RWPE1 (cell line): ENCODE measurements around the gene SPRING1.
A peak's percentile ranks its signal among the peaks of the same experiment; 100 is the strongest.

ENCODE experiments used
- CTCF ChIA-PET: fragments of 350-600 bp; sonication (Branson Sonifier 250); formaldehyde crosslinking; extraction: SDS; loops from one replicate; lab custom pipeline; 2021; lab: Yijun Ruan, JAX
- POLR2A ChIA-PET: fragments of 400-600 bp; formaldehyde crosslinking; extraction: SDS; loops from one replicate; lab custom pipeline; 2020; ENCODE audit warnings: antibody characterized with exemption; ENCODE audit not compliant: low non-redundant PET; lab: Yijun Ruan, JAX
- DNase-seq: peaks from one replicate; pipeline ENCODE4 v3.0.0; 2012; ENCODE audit warnings: low spot score
- H3K27ac ChIP-seq: fragments of 450-650 bp; 2 replicates; pipeline ENCODE4 v1.5.1; 2017
- CTCF ChIP-seq: fragments of 450-650 bp; conservative IDR thresholded peaks from 2 replicates; pipeline ENCODE4 v1.5.1; 2017; ENCODE audit warnings: low read depth, mild to moderate bottlenecking

SPRING1 gene

DNA sequence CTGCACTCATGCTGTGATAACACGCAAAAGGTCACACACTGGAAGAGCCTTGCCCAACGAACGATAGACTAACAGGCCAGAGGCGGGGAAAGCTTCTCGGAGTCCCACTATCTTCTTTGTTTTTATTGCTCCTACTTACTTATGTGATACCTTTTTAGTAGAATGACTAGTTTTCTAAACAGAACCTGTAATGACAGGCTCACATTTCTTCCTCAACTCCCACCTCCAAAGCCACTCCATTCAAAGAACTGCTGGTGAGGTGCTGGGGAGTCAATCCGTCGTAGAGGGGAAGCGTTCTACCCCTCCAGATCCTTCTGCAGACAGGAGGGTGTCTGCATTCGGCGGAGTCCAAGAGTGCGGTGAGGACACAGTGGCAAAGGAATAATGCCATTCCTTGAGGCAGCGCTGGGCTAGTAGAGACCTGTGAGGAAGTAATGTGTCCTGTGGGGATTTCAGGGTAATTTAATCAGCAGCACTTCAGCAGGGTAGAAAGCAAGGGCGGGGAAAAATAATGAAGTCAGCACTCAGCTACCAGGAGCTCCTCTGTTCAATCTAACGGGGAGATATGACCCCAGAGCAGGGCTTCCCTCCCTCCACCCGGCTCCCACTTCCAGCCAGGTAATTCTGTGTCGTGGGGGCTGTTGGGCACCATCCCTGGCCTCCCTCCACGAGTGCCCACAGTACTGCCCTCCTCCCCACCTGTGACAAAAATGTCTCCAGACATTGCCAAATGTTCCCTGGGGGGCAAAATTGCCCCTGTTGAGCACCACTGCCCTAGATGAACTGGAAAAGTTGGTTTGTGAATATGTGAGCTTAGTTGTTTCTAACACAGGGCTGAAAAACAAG, 25.2 kb downstream of the SPRING1 start:
- DNase-seq = peak; percentile 46
- ChIA-PET POLR2A (no interaction called here), CTCF (no interaction called here)
- TF ChIP-seq CTCF = no peak
- peak overlapping the region; percentile 41 for H3K27ac ChIP-seq

DNA sequence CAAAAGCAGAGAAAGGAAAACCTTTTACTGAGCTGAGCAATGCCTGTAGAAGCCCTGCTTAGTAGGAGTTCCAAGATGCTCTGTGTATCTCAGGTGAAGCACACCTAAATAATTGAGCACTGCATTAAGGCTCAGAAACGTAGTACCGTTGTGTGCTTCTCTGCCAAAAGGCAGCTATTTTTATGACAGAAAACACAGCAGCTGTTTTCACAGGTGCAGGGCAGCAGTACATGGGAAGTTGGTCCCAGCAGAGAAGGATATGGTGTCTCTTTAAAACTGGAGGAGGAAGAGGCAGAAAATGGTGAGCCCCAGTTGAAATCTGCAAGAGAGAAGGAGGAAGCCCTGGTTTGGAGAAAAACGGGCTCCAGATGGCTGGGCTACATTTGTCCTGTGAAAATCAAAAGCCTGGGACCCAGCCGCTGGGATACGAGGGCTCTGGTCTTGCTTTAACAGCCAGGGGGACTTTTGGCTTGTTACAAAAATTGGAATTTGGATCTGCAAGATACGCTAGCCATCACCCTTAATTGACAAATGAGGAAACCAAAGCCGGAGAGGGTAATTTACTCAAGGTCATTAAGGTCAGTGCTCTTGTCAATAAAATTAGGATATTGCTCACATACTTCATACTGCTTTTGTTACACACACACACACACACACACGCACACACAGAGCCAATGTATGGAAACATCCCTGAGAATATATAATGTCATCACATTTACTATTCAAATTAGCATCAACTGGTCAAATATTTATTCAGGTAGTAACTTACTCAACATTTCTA, 27.3 kb downstream of the SPRING1 start:
- ChIA-PET CTCF (interaction anchor here (0.6 to 1.3 kb wide), 4 partner anchors 20 to 1524 kb away, joined by 3 to 4 read pairs (median 3); no protein-coding TSS in a partner anchor), POLR2A (no interaction called here)
- TF ChIP-seq CTCF = no peak
- H3K27ac ChIP-seq = no peak overlapping the region
- no peak for DNase-seq

DNA sequence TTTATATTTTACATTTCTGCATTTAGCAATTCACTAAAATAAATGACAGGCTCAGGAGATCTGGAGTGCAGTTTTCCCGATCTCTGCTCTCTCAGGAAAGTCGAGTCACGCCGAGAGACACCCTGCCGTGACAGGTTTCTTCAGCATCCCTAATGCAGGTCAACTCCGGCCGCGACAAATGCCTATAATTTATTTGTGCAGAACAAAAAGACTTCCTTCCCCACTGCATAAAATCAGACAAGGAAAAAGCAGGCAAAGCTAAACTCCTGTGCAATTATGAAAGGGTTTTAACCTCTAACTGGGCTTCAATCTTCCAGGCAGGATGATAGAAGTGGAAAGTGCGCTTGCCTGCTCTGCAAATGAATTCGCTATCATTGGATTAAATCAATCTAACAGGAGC, 28.1 kb downstream of the SPRING1 start:
- POLR2A ChIA-PET = no interaction called here
- TF ChIP-seq CTCF = no peak
- CTCF ChIA-PET = interaction anchor here (0.5 to 1.3 kb wide), 13 partner anchors 21 to 1525 kb away, joined by 3 to 4 read pairs (median 3); no protein-coding TSS in a partner anchor
- no peak for DNase-seq
- H3K27ac ChIP-seq = no peak overlapping the region

- ChIA-PET CTCF (interaction anchor here (0.5 to 1.3 kb wide), 21 partner anchors 9 to 970 kb away, joined by 3 to 4 read pairs (median 3); no protein-coding TSS in a partner anchor), POLR2A (no interaction called here)
- H3K27ac ChIP-seq = no peak overlapping the region
- peak; percentile 48 for DNase-seq
- TF ChIP-seq CTCF = peak; percentile 73
These were observed 28.8 kb downstream of the SPRING1 start for GRCh38 chr12:116708826-116709756.

DNA sequence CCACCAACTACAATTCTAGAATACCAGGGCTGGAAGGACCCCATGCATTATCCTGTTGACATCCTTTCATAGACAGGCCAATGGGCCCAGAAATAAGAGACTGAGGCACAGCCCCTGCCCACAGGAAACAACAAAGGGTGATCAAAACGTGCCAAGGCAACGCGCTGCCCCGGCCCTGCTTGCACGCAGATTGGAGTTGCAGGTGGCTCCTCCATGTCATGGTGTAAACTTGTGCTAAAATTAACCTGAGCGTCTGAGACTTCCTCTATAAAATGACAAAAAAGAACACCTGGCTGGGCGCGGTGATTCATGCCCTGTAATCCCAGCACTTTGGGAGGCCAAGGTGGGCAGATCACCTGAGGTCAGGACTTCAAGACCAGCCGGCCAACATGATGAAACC, 30.1 kb downstream of the SPRING1 start:
- H3K27ac ChIP-seq = no peak overlapping the region
- no peak for DNase-seq
- no peak for TF ChIP-seq CTCF
- ChIA-PET CTCF (no interaction called here), POLR2A (no interaction called here)
